ENCODE measurements around the gene DUOX1. TPM values are rescaled to one million over a fixed set of nuclear protein-coding genes. Genes with fewer than 3 reads are reported as not detected.

DUOX1 gene
- total RNA-seq, 3 donors from 2014 or later, result 0.80 to 7.2 (median 1.6) TPM

DNA sequence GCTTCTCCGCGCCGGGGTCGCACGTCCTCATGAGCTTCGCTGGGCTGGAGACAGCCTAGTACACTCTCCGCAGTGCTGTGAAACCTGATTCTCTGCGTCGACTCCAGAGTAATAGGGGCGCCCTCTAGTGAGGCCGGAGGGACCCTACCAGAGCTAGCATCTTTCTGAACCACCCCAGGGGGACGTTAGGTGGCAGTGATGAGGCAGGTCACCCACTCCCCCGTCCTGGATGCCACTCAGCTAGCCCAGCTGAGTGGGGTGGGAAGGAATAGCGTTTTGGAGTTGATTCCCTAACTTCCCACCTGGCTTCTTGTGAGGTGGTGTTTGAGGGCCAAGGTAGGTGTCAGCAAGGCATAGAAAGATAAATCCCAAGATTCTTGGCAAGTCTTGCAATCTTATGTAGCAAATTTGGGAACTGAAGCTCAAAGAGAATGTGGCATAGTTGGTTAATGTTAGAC is 11.6 kb upstream of the DUOX1 start:
- DNase-seq (ENCODE audit: low spot score in 2 of 2), result peak; percentile 75 to 89
- H3K36me3 ChIP-seq, result no peaks in the 10 kb centered on the region
- intact Hi-C loops (cut with DNase I; ENCODE audit: low total_unique reads), result no loop called here
- H3K27ac ChIP-seq, result no peak overlapping the region
- no peaks in the 10 kb centered on the region for H3K9me3 ChIP-seq
- TF ChIP-seq, protein P1, sequence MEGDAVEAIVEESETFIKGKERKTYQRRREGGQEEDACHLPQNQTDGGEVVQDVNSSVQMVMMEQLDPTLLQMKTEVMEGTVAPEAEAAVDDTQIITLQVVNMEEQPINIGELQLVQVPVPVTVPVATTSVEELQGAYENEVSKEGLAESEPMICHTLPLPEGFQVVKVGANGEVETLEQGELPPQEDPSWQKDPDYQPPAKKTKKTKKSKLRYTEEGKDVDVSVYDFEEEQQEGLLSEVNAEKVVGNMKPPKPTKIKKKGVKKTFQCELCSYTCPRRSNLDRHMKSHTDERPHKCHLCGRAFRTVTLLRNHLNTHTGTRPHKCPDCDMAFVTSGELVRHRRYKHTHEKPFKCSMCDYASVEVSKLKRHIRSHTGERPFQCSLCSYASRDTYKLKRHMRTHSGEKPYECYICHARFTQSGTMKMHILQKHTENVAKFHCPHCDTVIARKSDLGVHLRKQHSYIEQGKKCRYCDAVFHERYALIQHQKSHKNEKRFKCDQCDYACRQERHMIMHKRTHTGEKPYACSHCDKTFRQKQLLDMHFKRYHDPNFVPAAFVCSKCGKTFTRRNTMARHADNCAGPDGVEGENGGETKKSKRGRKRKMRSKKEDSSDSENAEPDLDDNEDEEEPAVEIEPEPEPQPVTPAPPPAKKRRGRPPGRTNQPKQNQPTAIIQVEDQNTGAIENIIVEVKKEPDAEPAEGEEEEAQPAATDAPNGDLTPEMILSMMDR (IDR thresholded peaks at IDR 0.05), result peak; percentile 65 to 94 (median 79)
- TF ChIP-seq POLR2A (IDR thresholded peaks at IDR 0.05), result no peak
- no peak for TF ChIP-seq POLR2AphosphoS5 (IDR thresholded peaks at IDR 0.05)
- peaks cover 7 to 8% of the 10 kb centered on the region in 2 donors for H3K4me1 ChIP-seq
- H3K27me3 ChIP-seq, result peaks cover 5 to 47% of the 10 kb centered on the region in 2 donors
- peak overlapping the region in 2 of 3 donors; percentile 32 to 42 for H3K4me3 ChIP-seq

DNA sequence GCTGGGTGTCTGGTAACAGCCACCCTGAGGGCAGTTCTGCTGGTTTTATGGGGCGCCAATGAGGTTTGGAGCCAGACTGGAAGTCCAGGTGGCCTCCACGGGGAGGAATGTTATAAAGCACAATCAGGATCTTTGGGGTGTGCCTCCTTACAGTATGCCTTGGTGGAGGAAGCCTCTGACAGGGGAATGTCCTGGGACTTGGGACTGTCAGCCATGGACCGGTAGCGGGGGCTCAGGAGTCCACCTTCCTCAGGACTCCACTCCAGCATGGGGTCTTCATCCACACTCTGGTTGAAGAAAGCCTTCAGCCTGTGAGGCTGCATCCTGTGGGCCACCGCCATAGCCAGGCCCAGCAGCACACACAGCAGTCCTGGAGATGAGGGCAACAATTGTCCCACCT is 10.8 kb upstream of the DUOX1 start:
- TF ChIP-seq, protein P1 (IDR thresholded peaks at IDR 0.05), result no peak
- TF ChIP-seq POLR2AphosphoS5 (IDR thresholded peaks at IDR 0.05) (no peak), POLR2A (IDR thresholded peaks at IDR 0.05) (no peak)
- Histone ChIP-seq H3K4me3 (no peak overlapping the region), H3K4me1 (peaks cover 7 to 8% of the 10 kb centered on the region in 2 donors), H3K27me3 (peaks cover 0 to 39% of the 10 kb centered on the region in 2 donors), H3K36me3 (no peaks in the 10 kb centered on the region), H3K9me3 (no peaks in the 10 kb centered on the region), H3K27ac (no peak overlapping the region)
- intact Hi-C loops (cut with DNase I; ENCODE audit: low total_unique reads), result no loop called here
- no peak for DNase-seq (ENCODE audit: low spot score in 2 of 2)

DNA sequence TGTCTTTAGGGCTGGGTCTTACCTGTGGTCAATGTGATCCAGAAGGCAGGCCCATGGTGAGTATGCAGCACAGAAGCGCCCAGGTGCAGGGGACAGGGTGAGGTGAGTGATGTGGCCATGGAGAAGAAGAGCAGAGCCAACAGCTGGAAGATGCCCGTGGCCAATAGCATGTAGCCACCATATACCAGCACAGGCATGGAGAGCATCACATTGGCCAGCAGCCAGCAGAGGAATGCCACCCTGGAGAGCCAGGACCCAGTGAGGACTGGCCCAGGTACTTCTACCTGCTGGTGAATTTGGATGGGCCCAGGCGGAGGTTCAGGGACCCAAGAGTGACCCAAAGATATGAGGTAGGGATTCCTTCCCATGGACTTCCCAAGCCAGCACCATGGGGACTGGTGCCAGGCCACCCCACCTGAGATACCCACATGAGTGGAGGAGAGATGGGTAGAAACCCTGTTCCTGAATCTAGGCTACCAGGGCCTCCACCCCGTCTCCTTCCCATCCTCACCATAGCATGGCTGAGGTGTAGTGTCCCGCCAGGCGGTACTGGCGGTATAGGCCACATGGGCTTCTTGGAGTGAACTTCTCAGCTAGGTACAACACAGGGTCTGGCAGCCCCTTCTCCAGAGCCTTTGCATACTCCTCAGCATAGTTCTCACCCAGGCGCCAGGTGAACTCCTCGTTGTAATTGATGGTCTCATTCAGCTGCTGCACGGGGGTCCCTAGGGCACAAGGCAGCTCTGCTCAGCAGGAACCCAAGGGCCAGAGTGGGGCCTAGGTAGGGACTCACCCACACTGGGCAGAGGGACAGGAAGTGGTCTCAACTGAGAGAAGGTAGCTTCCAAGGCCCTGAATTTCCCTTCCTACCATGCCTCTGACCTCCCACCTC is 9.5 kb upstream of the DUOX1 start:
- TF ChIP-seq, protein P1 (IDR thresholded peaks at IDR 0.05), result no peak
- TF ChIP-seq POLR2AphosphoS5 (IDR thresholded peaks at IDR 0.05) (no peak), POLR2A (IDR thresholded peaks at IDR 0.05) (no peak)
- no peak for DNase-seq (ENCODE audit: low spot score in 2 of 2)
- H3K27me3 ChIP-seq, result peaks cover 0 to 26% of the 10 kb centered on the region in 2 donors
- no peak overlapping the region for H3K4me3 ChIP-seq
- peaks cover 7 to 8% of the 10 kb centered on the region in 2 donors for H3K4me1 ChIP-seq
- H3K9me3 ChIP-seq, result no peaks in the 10 kb centered on the region
- H3K27ac ChIP-seq, result no peak overlapping the region
- H3K36me3 ChIP-seq, result no peaks in the 10 kb centered on the region
- intact Hi-C loops (cut with DNase I; ENCODE audit: low total_unique reads), result no loop called here

DNA sequence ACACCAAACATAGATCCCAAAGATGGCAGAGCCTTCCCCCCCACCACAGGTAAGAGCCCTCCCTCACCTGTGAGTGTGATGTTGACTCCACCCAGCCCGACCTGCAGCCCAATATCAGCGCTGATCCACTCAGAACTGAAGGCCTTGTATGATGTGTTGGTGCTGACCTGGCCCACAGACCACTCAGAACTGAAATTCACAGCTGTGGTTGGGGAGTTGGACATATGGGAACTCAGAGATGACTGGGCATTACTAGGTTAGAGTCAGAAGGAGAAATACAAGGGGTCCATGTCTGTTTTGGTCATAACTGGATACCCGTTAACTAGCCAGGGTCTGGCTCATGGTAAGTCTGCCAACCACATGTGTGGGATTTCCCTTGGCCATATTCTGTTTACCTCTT is 8.8 kb upstream of the DUOX1 start:
- Histone ChIP-seq H3K4me1 (peaks cover 7 to 8% of the 10 kb centered on the region in 2 donors), H3K9me3 (no peaks in the 10 kb centered on the region), H3K27me3 (peaks cover 0 to 19% of the 10 kb centered on the region in 2 donors), H3K27ac (no peak overlapping the region), H3K36me3 (no peaks in the 10 kb centered on the region), H3K4me3 (no peak overlapping the region)
- no peak for DNase-seq (ENCODE audit: low spot score in 2 of 2)
- TF ChIP-seq POLR2A (IDR thresholded peaks at IDR 0.05), result no peak
- TF ChIP-seq, protein P1 (IDR thresholded peaks at IDR 0.05), result no peak
- no peak for TF ChIP-seq POLR2AphosphoS5 (IDR thresholded peaks at IDR 0.05)
- intact Hi-C loops (cut with DNase I; ENCODE audit: low total_unique reads), result no loop called here
